ENCODE data around the gene CTRB1.
"Not testable (repeated sequence)": the region's sequence is repeated elsewhere in the genome, so short reads cannot be mapped to it uniquely, and the experiment has no call there.

CTRB1 gene

GRCh38 chr16:75226550-75227360 is 8.0 kb downstream of the CTRB1 start:
- DNase-seq, result no peak

- no peak for DNase-seq
These were observed 8.8 kb downstream of the CTRB1 start for GRCh38 chr16:75227361-75228142.

- DNase-seq, result no peak
These were observed 9.6 kb downstream of the CTRB1 start for GRCh38 chr16:75228143-75228976.

GRCh38 chr16:75229172-75230031 is 10.6 kb downstream of the CTRB1 start:
- DNase-seq, result no peak

GRCh38 chr16:75230471-75231110 is 11.8 kb downstream of the CTRB1 start:
- no peak for DNase-seq

GRCh38 chr16:75231570-75231969 is 12.8 kb downstream of the CTRB1 start:
- DNase-seq, result no peak

- DNase-seq, result no peak
These were observed 14.8 kb downstream of the CTRB1 start for GRCh38 chr16:75233611-75233938.

- no peak for DNase-seq
These were observed 16.3 kb downstream of the CTRB1 start for GRCh38 chr16:75234856-75235696.

- DNase-seq, result no peak
These were observed 17.0 kb downstream of the CTRB1 start for GRCh38 chr16:75235721-75236193.

- no peak for DNase-seq
These were observed 17.4 kb downstream of the CTRB1 start for GRCh38 chr16:75236232-75236631.

GRCh38 chr16:75236736-75237397 is 18.1 kb downstream of the CTRB1 start:
- DNase-seq, result no peak

GRCh38 chr16:75237398-75238131 is 18.8 kb downstream of the CTRB1 start:
- DNase-seq, result no peak

- no peak for DNase-seq
These were observed 19.5 kb downstream of the CTRB1 start for GRCh38 chr16:75238132-75238852.

- DNase-seq, result peak; percentile 23
These were observed 20.2 kb downstream of the CTRB1 start for GRCh38 chr16:75238853-75239541.

GRCh38 chr16:75239542-75240122 is 20.8 kb downstream of the CTRB1 start:
- DNase-seq, result no peak

- not testable (repeated sequence) for DNase-seq
These were observed 21.8 kb downstream of the CTRB1 start for GRCh38 chr16:75240633-75241032.

- no peak for DNase-seq
These were observed 22.6 kb downstream of the CTRB1 start for GRCh38 chr16:75241412-75241811.

GRCh38 chr16:75241955-75242354 is 23.2 kb downstream of the CTRB1 start:
- no peak for DNase-seq
